Fibroblast of skin of scalp (primary cell): ENCODE measurements around the gene PLEKHA5.
"Not testable (repeated sequence)": the region's sequence is repeated elsewhere in the genome, so short reads cannot be mapped to it uniquely, and the experiment has no call there.

Experiments
- DNase-seq: peaks from one replicate; pipeline ENCODE4 v3.0.0-alpha.2; 2013

Gene PLEKHA5

GRCh38 chr12:19351346-19351745 is 221.8 kb downstream of the PLEKHA5 start:
- no peak for DNase-seq

GRCh38 chr12:19369691-19370148 is 240.2 kb downstream of the PLEKHA5 start:
- peak; percentile 33 for DNase-seq

GRCh38 chr12:19373586-19373985 is 244.1 kb downstream of the PLEKHA5 start:
- DNase-seq = peak; percentile 45

- DNase-seq = no peak
Measured at GRCh38 chr12:19375888-19376287, 246.4 kb downstream of the PLEKHA5 start.

GRCh38 chr12:19376691-19377090 is 247.2 kb downstream of the PLEKHA5 start:
- DNase-seq = no peak

- peak; percentile 84 for DNase-seq
Measured at GRCh38 chr12:19382111-19382526, 252.6 kb downstream of the PLEKHA5 start.

- DNase-seq = no peak
Measured at GRCh38 chr12:19382563-19382962, 253.0 kb downstream of the PLEKHA5 start.

GRCh38 chr12:19387161-19387560 is 257.6 kb downstream of the PLEKHA5 start:
- DNase-seq = no peak

GRCh38 chr12:19388131-19388549 is 258.6 kb downstream of the PLEKHA5 start:
- DNase-seq = no peak

GRCh38 chr12:19390051-19390598 is 260.6 kb downstream of the PLEKHA5 start:
- no peak for DNase-seq

GRCh38 chr12:19392644-19393043 is 263.1 kb downstream of the PLEKHA5 start:
- DNase-seq = not testable (repeated sequence)

- no peak for DNase-seq
Measured at GRCh38 chr12:19394385-19394784, 264.9 kb downstream of the PLEKHA5 start.

- DNase-seq = no peak
Measured at GRCh38 chr12:19397534-19397933, 268.0 kb downstream of the PLEKHA5 start.

- DNase-seq = no peak
Measured at GRCh38 chr12:19398376-19399363, 269.1 kb downstream of the PLEKHA5 start.

GRCh38 chr12:19400649-19401285 is 271.2 kb downstream of the PLEKHA5 start:
- DNase-seq = not testable (repeated sequence)

- no peak for DNase-seq
Measured at GRCh38 chr12:19402211-19402610, 272.7 kb downstream of the PLEKHA5 start.

GRCh38 chr12:19402743-19403431 is 273.4 kb downstream of the PLEKHA5 start:
- DNase-seq = peak; percentile 19

- no peak for DNase-seq
Measured at GRCh38 chr12:19404242-19404880, 274.8 kb downstream of the PLEKHA5 start.

GRCh38 chr12:19409376-19409775 is 279.8 kb downstream of the PLEKHA5 start:
- DNase-seq = peak; percentile 45

GRCh38 chr12:19410211-19410610 is 280.7 kb downstream of the PLEKHA5 start:
- DNase-seq = peak; percentile 20

GRCh38 chr12:19410629-19411185 is 281.2 kb downstream of the PLEKHA5 start:
- no peak for DNase-seq
